Measurements from ENCODE around the gene PLSCR1.

The PLSCR1 gene

GRCh38 chr3:146470425-146470990 is 73.9 kb downstream of the PLSCR1 start:
- no peak for DNase-seq
- Histone ChIP-seq H3K4me1 (ENCODE audit: control insufficient read depth, insufficient read depth, low read depth, low read length) (peaks cover 4% of the 10 kb centered on the region), H3K4me2 (ENCODE audit: low read length, poor library complexity, severe bottlenecking) (no peak overlapping the region), H2AFZ (ENCODE audit: low read depth, low read length) (no peak overlapping the region), H4K8ac (ENCODE audit: low read length) (no peak overlapping the region), H3K27me3 (ENCODE audit: control insufficient read depth in 1 of 2, insufficient read depth in 1 of 2, low read length in 2 of 2) (no peaks in the 10 kb centered on the region), H3K18ac (ENCODE audit: low read depth in 1 of 2, low read length in 2 of 2) (no peak overlapping the region), H3K36me3 (ENCODE audit: control insufficient read depth in 1 of 2, insufficient read depth in 2 of 2, low read depth in 1 of 2, low read length in 2 of 2) (no peaks in the 10 kb centered on the region), H3K79me1 (replicated peaks; ENCODE audit: low read length, poor library complexity, severe bottlenecking) (no peaks in the 10 kb centered on the region), H3K27ac (ENCODE audit: low read length, poor library complexity, severe bottlenecking) (no peak overlapping the region), H3K9ac (ENCODE audit: low read length) (no peak overlapping the region), H3K9me3 (ENCODE audit: control insufficient read depth, low read length) (no peaks in the 10 kb centered on the region), H4K91ac (ENCODE audit: low read length) (no peak overlapping the region), H2BK120ac (ENCODE audit: low read depth, low read length) (no peak overlapping the region), H3K4ac (ENCODE audit: low read depth in 1 of 2, low read length in 2 of 2) (no peak overlapping the region), H2BK15ac (ENCODE audit: low read depth, poor library complexity, severe bottlenecking) (no peak overlapping the region), H2AK5ac (ENCODE audit: low read length, severe bottlenecking) (no peak overlapping the region), H2BK12ac (ENCODE audit: low read length in 2 of 2) (no peak overlapping the region), H3K4me3 (ENCODE audit: insufficient read depth in 1 of 2, low read depth in 1 of 2, low read length in 2 of 2) (no peak overlapping the region), H3K14ac (ENCODE audit: low read length in 2 of 2) (no peak overlapping the region), H2BK5ac (ENCODE audit: low read depth, low read length, poor library complexity, severe bottlenecking) (no peak overlapping the region), H3K23ac (ENCODE audit: low read length in 2 of 2) (no peak overlapping the region)
- 80% methylated on average over 7 of the region's 9 CpGs for WGBS

- Histone ChIP-seq H3K9ac (ENCODE audit: low read length) (peak within 1 kb of the TSS; percentile 73), H3K4me1 (ENCODE audit: control insufficient read depth, insufficient read depth, low read depth, low read length) (peaks cover 4% of the 10 kb centered on the region), H3K18ac (ENCODE audit: low read depth in 1 of 2, low read length in 2 of 2) (peak within 1 kb of the TSS in 1 of 2 experiments; percentile 7), H2AK5ac (ENCODE audit: low read length, severe bottlenecking) (no peak within 1 kb of the TSS), H4K8ac (ENCODE audit: low read length) (peak within 1 kb of the TSS; percentile 35), H2BK15ac (ENCODE audit: low read depth, poor library complexity, severe bottlenecking) (peak within 1 kb of the TSS; percentile 65), H2BK120ac (ENCODE audit: low read depth, low read length) (no peak within 1 kb of the TSS), H3K14ac (ENCODE audit: low read length in 2 of 2) (no peak within 1 kb of the TSS), H3K27me3 (ENCODE audit: control insufficient read depth in 1 of 2, insufficient read depth in 1 of 2, low read length in 2 of 2) (no peaks in the 10 kb centered on the region), H3K36me3 (ENCODE audit: control insufficient read depth in 1 of 2, insufficient read depth in 2 of 2, low read depth in 1 of 2, low read length in 2 of 2) (no peaks in the 10 kb centered on the region), H4K91ac (ENCODE audit: low read length) (no peak within 1 kb of the TSS), H2AFZ (ENCODE audit: low read depth, low read length) (no peak within 1 kb of the TSS), H3K9me3 (ENCODE audit: control insufficient read depth, low read length) (no peaks in the 10 kb centered on the region), H3K27ac (ENCODE audit: low read length, poor library complexity, severe bottlenecking) (no peak within 1 kb of the TSS), H2BK5ac (ENCODE audit: low read depth, low read length, poor library complexity, severe bottlenecking) (no peak within 1 kb of the TSS), H3K79me1 (replicated peaks; ENCODE audit: low read length, poor library complexity, severe bottlenecking) (no peaks in the 10 kb centered on the region), H3K4ac (ENCODE audit: low read depth in 1 of 2, low read length in 2 of 2) (no peak within 1 kb of the TSS), H3K4me3 (ENCODE audit: insufficient read depth in 1 of 2, low read depth in 1 of 2, low read length in 2 of 2) (peak within 1 kb of the TSS; percentile 36 to 78), H3K4me2 (ENCODE audit: low read length, poor library complexity, severe bottlenecking) (peak within 1 kb of the TSS; percentile 33), H3K23ac (ENCODE audit: low read length in 2 of 2) (no peak within 1 kb of the TSS), H2BK12ac (ENCODE audit: low read length in 2 of 2) (no peak within 1 kb of the TSS)
- DNase-seq = no peak
- 76% methylated on average over 49 of the region's 51 CpGs for WGBS
These were observed 75.0 kb downstream of the PLSCR1 start, which contains the start of gene PLSCR2 for GRCh38 chr3:146469150-146470017. Gene PLSCR2, minus strand, starts transcription at chr3:146469561. Its CDS starts 9,657 bp downstream, at chr3:146459904.

- Histone ChIP-seq H2AFZ (ENCODE audit: low read depth, low read length) (no peak overlapping the region), H3K4me1 (ENCODE audit: control insufficient read depth, insufficient read depth, low read depth, low read length) (peaks cover 4% of the 10 kb centered on the region), H3K18ac (ENCODE audit: low read depth in 1 of 2, low read length in 2 of 2) (peak overlapping the region in 1 of 2 experiments; percentile 7), H3K4me2 (ENCODE audit: low read length, poor library complexity, severe bottlenecking) (no peak overlapping the region), H2BK15ac (ENCODE audit: low read depth, poor library complexity, severe bottlenecking) (no peak overlapping the region), H3K9me3 (ENCODE audit: control insufficient read depth, low read length) (no peaks in the 10 kb centered on the region), H3K14ac (ENCODE audit: low read length in 2 of 2) (no peak overlapping the region), H4K8ac (ENCODE audit: low read length) (no peak overlapping the region), H3K79me1 (replicated peaks; ENCODE audit: low read length, poor library complexity, severe bottlenecking) (no peaks in the 10 kb centered on the region), H2BK120ac (ENCODE audit: low read depth, low read length) (no peak overlapping the region), H3K23ac (ENCODE audit: low read length in 2 of 2) (no peak overlapping the region), H3K27ac (ENCODE audit: low read length, poor library complexity, severe bottlenecking) (no peak overlapping the region), H2AK5ac (ENCODE audit: low read length, severe bottlenecking) (no peak overlapping the region), H3K9ac (ENCODE audit: low read length) (no peak overlapping the region), H2BK12ac (ENCODE audit: low read length in 2 of 2) (no peak overlapping the region), H4K91ac (ENCODE audit: low read length) (no peak overlapping the region), H3K27me3 (ENCODE audit: control insufficient read depth in 1 of 2, insufficient read depth in 1 of 2, low read length in 2 of 2) (no peaks in the 10 kb centered on the region), H2BK5ac (ENCODE audit: low read depth, low read length, poor library complexity, severe bottlenecking) (no peak overlapping the region), H3K4me3 (ENCODE audit: insufficient read depth in 1 of 2, low read depth in 1 of 2, low read length in 2 of 2) (no peak overlapping the region), H3K36me3 (ENCODE audit: control insufficient read depth in 1 of 2, insufficient read depth in 2 of 2, low read depth in 1 of 2, low read length in 2 of 2) (no peaks in the 10 kb centered on the region), H3K4ac (ENCODE audit: low read depth in 1 of 2, low read length in 2 of 2) (no peak overlapping the region)
- 98% methylated on average over 10 of the region's 10 CpGs for WGBS
- no peak for DNase-seq
These were observed 75.7 kb downstream of the PLSCR1 start for GRCh38 chr3:146468671-146469149.

GRCh38 chr3:146468234-146468633 is 76.2 kb downstream of the PLSCR1 start:
- H2AK5ac ChIP-seq (ENCODE audit: low read length, severe bottlenecking) = no peak overlapping the region
- no peak overlapping the region for H3K9ac ChIP-seq (ENCODE audit: low read length)
- no peak overlapping the region for H3K4me3 ChIP-seq (ENCODE audit: insufficient read depth in 1 of 2, low read depth in 1 of 2, low read length in 2 of 2)
- no peaks in the 10 kb centered on the region for H3K79me1 ChIP-seq (replicated peaks; ENCODE audit: low read length, poor library complexity, severe bottlenecking)
- H4K8ac ChIP-seq (ENCODE audit: low read length) = no peak overlapping the region
- H2BK15ac ChIP-seq (ENCODE audit: low read depth, poor library complexity, severe bottlenecking) = no peak overlapping the region
- H3K4ac ChIP-seq (ENCODE audit: low read depth in 1 of 2, low read length in 2 of 2) = no peak overlapping the region
- no peak overlapping the region for H3K23ac ChIP-seq (ENCODE audit: low read length in 2 of 2)
- no peak overlapping the region for H3K18ac ChIP-seq (ENCODE audit: low read depth in 1 of 2, low read length in 2 of 2)
- H3K27ac ChIP-seq (ENCODE audit: low read length, poor library complexity, severe bottlenecking) = no peak overlapping the region
- H3K27me3 ChIP-seq (ENCODE audit: control insufficient read depth in 1 of 2, insufficient read depth in 1 of 2, low read length in 2 of 2) = no peaks in the 10 kb centered on the region
- H3K4me2 ChIP-seq (ENCODE audit: low read length, poor library complexity, severe bottlenecking) = no peak overlapping the region
- WGBS = 77% methylated on average over 4 of the region's 4 CpGs
- H2AFZ ChIP-seq (ENCODE audit: low read depth, low read length) = no peak overlapping the region
- H3K9me3 ChIP-seq (ENCODE audit: control insufficient read depth, low read length) = no peaks in the 10 kb centered on the region
- H4K91ac ChIP-seq (ENCODE audit: low read length) = no peak overlapping the region
- DNase-seq = no peak
- H2BK5ac ChIP-seq (ENCODE audit: low read depth, low read length, poor library complexity, severe bottlenecking) = no peak overlapping the region
- H3K14ac ChIP-seq (ENCODE audit: low read length in 2 of 2) = no peak overlapping the region
- no peak overlapping the region for H2BK12ac ChIP-seq (ENCODE audit: low read length in 2 of 2)
- H2BK120ac ChIP-seq (ENCODE audit: low read depth, low read length) = no peak overlapping the region
- peaks cover 4% of the 10 kb centered on the region for H3K4me1 ChIP-seq (ENCODE audit: control insufficient read depth, insufficient read depth, low read depth, low read length)
- H3K36me3 ChIP-seq (ENCODE audit: control insufficient read depth in 1 of 2, insufficient read depth in 2 of 2, low read depth in 1 of 2, low read length in 2 of 2) = no peaks in the 10 kb centered on the region
